Esophagus squamous epithelium (tissue), 4 donors: ENCODE results near the gene NIN.

ENCODE experiments used
- CTCF ChIP-seq, 6 experiments: fragments of 450-650 bp in 4 of 6; fragments of 200-600 bp in 2 of 6; sonication (generic) in 2 of 6; IDR thresholded peaks; one replicate each; pipeline ENCODE4 v1.5.1; 2016 to 2019; ENCODE audit warnings: antibody characterized with exemption in 6 of 6, mild to moderate bottlenecking in 4 of 6, moderate library complexity in 4 of 6
- POLR2A ChIP-seq, 4 donors: fragments of 450-650 bp; IDR thresholded peaks; one replicate each; pipeline ENCODE4 v1.6.1; 2017; ENCODE audit warnings: antibody characterized with exemption in 4 of 4, mild to moderate bottlenecking in 4 of 4, moderate library complexity in 3 of 4

- no peak for TF ChIP-seq CTCF (IDR thresholded peaks at IDR 0.05)
- no peak for TF ChIP-seq POLR2A (IDR thresholded peaks at IDR 0.05)
These were observed 22.9 kb downstream of the NIN start for GRCh38 chr14:50808053-50808452.
